Measurements from ENCODE around the gene KIF6.

DNA sequence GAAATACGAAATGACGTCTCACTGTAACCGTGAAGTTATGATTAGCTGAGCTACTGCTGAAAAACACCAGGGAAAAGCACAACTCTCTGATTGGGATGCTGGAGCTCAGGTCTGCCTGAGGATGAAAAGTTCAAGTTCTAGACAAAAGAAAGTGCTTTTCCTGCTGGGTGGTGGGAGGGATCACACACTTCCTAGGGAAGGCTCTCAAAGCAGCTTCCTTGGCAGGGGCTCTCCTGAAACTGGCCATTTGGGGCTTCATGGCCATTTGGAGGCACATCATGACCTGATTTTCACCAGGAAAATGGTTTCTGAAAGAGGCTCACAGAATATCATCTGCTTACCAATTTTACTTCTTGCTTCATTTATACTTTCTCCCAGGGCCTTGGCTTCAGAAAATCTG is 305.6 kb downstream of the KIF6 start:
- no peak for TF ChIP-seq CTCF (IDR thresholded peaks at IDR 0.05)
- TF ChIP-seq POLR2A (IDR thresholded peaks at IDR 0.05), result no peak

All from uterus (tissue), 2 donors.